Esophagus mucosa (tissue), 1 donor: ENCODE results near the gene MYO18B. TPM values are rescaled to one million over a fixed set of nuclear protein-coding genes. Genes with fewer than 3 reads are reported as not detected.

Experiments
- ATAC-seq: fragments of 200-7000 bp; cut with Tn5 transposase; one replicate; pipeline ENCODE4 v1.9.1; 2020
- total RNA-seq: library from RNA; stranded (reverse); gene quantifications from one replicate; pipeline ENCODE4 v1.2.4, GENCODE V29; 2023
- donor health status: DM: yes; HTN: yes; CAD: no.

MYO18B gene
- total RNA-seq, 1 donor from 2014 or later = 0.16 TPM

DNA sequence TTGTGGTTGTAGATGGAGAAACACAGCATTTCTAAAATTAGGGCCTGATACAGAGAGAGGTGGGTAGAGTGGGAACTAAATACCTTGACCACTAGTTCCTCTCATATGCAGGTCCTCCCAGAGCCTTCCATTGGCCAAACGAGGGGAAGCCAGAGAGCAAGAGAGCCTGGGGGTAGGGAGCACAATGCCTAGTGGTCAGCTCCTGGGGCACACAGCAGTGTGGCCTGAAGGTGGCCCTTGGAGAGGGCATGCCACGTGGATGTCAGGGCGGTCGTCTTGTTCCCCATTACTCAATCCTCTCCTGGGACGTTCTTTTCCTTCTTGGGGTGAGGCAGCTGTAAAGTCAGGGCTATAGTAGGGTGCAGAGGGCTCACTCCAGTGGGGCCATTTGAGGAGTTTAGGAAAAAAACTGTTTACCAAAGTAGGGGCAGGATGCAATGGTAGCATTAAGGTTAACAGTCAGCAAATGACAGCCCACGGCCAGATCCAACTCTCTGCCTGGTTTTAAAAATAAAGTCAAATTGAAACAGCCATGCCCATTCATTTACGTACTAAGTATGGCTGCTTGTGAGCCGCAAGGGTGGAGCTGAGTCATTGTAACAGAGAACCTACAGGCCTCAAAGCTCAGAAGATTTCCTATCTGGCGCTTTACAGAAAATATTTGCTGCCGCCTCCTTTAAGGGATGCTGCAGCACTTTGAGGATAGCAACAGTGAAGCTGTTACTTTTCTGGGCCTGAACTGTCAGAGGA, 7.6 kb downstream of the MYO18B start:
- no peak for ATAC-seq

DNA sequence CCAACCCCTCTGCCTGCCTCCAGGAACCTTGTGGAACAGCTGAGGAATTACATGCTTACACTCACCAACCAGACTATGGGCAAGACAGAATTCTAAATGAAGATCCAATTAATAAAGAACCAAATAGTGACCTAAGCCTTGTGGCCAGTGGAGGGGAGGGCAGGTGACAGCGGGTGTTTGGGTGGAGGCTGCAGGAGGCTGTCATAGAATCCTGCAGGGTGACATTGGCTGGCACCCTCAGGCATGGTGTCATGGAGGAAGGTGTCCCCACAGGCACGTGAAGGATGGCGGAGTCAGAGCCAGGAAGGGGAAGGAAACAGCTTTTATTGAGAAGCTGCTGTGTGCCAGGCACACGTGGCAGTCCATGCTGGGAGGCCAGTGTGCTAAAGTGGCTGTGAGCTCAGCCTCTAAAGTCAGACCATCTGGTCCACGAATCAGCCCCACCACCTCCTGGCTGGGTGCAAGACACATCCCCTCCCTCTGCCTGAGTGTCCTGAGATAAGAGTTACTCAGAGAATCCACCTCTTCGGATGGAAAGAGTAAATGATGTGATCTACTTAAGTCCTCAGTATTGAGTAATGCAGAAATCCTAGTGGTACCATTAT, 8.7 kb downstream of the MYO18B start:
- no peak for ATAC-seq

DNA sequence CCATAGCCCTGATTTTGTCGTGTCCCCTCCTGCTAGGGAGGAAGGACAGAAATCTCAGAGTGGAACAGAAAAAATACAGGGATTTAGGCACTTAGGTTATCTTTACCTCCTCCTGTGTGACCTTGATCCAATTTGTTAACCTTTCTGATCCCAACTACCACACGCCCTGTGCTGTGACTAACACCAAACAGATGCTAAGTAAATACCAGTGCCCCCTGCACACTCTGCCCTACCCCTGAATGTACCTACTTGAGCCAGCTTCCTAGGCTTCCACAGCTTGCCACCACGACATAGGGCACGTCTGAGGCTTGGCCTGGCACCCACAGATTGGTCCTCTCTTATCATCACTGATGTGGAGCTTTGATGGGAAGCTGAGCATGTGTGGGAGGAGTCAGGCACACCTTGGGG, 9.2 kb downstream of the MYO18B start:
- ATAC-seq = no peak

DNA sequence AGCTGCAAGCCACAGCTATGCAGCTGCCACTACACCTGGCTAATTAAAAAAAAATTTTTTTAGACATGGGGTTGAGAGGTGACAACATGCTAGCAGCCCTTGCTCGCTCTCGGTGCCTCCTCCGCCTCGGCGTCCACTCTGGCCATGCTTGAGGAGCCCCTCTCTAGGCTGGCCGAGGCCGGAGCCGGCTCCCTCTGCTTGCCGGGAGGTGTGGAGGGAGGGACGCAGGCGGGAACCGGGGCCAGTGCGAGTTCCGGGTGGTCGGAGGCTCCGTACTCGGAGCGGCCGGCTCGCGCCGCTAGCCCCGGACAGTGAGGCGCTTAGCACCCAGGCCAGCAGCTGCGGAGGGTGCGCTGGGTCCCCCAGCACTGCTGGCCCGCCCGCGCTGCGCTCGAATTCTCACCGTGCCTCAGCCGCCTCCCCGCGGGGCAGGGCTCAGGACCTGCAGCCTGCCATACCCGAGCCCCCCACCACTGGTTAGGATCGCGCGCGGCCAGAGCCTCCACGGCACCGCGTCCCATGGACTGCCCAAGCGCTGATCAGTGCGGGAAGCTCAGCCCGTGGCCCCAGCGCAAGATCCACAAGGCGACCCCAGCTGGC, 10.7 kb downstream of the MYO18B start:
- ATAC-seq = no peak

DNA sequence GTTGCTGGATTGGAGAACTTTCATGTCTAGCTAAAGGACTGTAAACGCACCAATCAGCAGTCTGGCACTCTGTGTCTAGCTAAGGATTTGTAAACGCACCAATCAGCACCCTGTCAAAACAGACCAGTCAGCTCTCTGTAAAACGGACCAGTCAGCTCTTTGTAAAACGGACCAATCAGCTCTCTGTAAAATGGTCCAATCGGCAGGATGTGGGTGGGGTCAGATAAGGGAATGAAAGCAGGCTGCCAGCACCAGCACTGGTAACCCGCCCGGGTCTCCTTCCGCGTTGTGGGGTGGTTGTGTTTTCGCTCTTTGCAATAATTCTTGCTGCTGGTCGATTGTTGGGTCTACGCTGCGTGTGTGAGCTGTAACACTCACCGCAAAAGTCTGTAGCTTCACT, 11.3 kb downstream of the MYO18B start:
- no peak for ATAC-seq

DNA sequence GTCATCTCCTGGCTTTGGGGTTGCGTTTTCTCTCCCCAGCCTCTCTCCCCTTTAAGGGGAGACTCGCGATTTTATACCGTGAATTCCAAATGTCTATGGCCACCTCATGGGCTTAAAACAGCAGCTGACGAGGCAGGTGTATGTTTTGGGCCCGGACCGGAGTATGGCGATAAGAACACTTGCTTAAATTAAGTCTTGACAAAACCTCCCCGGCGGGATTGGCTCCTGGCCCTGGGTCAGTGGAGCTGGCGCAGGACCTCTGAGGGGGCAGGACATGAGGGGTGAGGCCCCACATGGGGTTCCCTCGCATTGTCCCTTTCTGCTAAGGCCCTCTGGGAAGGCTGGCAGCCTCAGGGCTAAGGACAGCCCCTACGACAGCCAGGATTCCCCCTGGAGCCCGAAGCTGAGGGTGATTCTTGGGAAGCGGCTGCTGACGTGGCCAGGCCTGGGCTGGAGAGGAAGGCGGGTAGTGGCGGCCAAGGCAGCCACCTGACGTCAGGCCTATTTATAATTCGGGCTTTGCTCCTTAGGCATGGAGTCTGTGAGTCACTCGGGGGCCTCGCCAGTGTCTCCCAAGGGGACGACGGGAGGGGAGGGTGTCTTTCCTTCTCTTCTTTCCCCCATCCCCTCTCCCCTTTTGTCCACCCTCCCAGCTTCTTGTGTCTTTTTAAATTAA, 12.7 kb downstream of the MYO18B start:
- ATAC-seq = peak; percentile 46

DNA sequence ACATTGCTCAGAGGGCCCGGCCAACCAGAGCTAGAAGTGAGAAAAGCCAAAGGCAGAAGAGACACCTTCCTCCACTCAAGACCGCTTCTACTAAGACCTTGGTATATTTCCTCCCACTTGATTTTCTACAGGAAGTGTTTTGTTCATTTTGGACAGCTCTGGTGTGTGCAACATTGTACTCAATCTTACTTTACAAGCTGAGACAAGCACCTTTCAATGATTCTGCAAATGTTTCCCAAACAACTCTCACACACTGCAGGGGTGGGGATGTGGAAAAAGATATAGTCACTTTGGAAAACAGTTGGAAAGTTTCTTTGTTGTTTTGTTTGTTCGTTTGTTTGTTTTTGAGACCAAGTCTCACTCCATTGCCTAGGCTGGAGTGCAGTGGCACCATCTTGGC, 15.7 kb downstream of the MYO18B start:
- peak; percentile 36 for ATAC-seq

DNA sequence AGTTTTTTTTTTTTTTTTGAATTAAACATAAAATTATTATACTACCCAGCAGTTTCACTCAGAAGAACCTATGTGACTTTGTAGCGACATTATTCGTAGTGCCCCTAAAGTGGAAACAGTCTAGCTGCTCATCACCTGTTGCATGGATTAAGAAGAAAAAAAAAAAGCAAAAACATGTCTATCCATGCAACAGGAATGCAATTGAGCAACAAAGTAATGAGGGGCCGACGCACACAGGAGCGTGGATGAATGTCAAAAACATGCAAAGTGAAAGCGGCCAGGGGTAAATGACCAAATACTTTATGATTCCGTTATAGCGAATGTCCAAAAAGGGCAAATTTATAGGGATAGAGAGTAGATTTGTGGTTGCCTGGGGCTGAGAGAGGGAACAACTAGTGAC, 16.3 kb downstream of the MYO18B start:
- ATAC-seq = no peak

DNA sequence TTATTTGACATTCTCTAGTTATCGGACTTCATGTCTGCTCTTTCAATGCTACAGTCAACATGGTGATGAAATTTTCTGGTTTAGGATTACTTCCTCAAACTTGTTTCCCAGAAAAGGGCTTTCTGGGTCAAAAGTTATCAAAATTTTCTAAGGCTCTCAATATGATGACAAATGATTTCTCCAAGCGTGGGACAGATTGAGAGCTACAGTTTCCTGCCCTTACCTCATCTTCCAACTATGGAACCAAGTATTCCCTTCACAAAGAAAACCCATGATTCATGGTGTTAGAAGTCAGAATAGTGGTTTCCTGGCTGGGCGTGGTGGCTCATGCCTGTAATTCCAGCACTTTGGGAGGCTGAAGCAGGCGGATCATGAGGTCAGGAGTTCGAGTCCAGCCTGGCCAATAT, 17.8 kb downstream of the MYO18B start:
- ATAC-seq = peak; percentile 46

DNA sequence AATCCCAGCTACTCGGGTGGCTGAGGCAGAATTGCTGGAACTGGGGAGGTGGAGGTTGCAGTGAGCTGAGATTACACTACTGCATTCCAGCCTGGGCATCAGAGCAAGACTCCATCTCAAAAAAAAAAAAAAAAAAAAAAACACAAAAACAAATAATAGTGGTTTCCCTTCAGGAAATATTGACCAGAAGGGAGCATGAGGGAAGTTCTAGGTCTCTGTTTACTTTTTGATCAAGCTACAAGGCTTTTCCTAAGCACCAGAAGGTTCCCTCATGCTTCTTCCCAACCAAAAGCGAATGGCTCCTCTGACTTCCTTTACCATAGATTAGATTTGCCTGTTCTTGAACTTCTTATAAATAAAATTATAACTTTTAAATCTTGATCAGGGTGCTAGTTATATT, 18.3 kb downstream of the MYO18B start:
- no peak for ATAC-seq

DNA sequence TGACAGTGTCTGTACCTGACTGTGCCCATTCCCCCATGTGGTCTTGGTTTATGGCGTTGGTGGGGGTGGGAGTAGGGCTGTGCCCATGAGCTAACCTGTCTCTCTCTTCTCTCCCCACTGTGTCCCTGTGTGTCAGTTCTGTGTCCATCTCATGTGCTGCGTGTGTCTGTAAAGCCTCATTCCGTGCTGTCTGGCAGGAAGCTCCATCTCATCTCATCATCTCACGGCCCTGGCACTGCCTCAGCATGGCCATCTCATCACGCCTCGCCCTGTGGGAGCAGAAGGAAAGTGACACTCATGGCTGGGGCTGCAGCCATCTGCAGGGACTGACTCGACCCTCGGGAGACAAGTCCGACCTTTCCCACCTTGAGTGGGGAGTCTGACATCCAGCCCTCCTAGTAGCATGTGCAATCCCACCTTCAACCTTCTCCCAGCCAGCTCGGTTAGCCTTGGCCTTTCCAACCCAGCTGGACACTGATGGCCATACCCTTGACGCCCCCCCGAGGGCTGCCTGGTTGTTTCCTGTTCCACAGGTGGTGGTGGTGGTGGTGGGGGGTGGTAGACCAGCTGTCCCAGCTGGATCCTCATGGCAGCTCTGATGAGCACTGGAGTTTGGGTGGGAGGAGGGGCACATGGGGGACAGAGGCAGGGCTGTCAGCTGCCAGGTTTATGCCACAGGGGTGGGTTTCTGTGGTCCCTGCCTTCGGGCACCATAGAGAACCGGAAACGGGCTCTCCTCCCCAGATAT, 19.0 kb downstream of the MYO18B start:
- no peak for ATAC-seq

DNA sequence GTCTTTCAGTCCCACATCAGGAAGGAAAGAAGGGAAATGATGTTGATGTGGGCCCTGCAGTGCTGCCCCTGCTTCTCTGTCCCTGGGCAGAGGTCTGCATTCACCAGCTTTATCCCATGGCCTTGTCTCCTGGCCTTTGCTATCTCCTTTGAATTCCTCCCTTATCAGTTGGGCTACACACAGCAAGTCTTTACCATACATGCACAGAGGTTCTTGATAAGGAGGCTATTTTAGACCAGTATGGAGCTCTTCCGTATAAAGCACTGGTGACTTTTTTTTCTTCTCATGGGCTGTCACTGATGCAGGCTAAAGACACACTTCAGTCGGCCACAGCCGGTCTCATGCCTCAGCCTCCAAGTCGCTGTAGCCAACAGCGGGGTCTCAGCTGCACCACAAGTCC, 20.2 kb downstream of the MYO18B start:
- ATAC-seq = no peak

DNA sequence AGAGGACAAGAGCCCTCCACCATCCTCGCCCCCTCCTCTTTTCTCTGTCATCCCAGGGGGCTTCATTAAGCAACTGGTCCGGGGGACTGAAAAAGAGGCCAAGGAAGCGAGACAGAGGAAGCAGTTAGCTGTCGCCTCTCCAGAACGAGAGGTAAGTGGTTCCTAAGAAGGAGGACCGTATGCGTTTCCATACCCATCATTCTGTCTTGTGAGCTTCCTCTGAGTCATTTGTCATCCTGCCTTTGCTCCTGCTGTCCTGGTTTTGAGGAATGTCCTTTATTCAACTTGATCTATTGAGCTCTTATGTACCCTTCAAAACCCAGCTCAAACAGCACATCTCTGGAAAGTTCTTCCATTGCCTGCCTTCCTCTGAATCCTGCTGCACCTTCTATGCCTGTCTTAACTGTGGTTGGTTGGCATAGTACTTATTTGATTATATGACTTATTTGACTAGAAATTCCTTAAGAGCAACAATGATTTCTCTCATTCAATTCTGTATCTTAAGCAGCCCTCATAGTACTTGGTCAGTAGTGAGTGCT, 21.3 kb downstream of the MYO18B start:
- ATAC-seq = no peak

DNA sequence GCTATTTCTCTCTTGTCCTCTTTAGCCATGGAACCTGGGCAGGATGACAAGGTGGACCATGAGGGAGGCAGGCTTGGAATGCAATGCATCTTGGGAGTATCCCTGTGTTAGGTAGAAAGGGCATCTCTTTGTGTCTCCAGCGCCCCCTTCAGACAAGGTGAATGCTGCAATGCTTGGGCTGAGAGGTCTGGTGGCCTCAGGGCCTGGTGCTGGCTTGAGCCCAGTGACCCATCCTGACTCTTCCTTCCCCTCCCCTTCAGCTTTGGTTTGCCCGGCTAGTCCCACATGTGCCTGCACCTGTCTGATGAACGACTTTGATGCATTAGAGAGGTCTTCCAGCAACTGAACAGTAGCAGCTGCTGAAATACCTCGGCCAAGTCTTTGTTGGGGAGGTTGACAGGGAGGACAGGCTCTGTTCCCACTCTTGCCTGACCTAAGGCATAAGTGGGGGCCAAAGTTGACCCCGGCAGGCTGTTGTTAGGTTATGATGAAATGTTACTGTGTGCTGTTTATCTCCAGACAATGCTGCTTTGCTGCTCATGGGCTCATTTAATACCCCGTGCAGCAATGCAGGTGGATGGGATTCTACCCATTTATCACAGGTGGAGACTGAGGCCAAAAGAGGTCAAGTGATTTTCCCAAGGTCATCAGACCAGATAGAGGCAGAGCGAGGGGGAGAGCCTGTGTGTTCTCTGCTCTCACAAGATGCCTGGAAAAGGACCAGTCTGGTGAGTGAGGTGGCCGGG, 22.5 kb downstream of the MYO18B start:
- no peak for ATAC-seq

DNA sequence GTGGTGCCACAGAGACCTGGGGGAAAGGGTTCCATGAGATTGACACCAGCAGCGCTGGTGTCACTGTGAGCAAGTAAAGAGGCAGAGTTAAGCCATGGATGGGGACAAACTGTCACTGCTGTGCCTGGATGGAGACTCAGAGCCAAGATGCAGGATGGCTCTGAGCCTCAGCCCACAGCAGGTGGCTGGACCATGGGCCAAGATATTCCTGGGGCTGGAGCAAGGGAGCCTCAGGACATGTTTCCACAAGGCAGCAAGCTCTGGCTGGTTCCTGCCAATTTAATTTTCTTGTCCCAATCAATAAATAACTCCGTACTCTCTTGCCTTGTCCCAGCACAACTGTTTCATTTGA, 23.0 kb downstream of the MYO18B start:
- no peak for ATAC-seq

DNA sequence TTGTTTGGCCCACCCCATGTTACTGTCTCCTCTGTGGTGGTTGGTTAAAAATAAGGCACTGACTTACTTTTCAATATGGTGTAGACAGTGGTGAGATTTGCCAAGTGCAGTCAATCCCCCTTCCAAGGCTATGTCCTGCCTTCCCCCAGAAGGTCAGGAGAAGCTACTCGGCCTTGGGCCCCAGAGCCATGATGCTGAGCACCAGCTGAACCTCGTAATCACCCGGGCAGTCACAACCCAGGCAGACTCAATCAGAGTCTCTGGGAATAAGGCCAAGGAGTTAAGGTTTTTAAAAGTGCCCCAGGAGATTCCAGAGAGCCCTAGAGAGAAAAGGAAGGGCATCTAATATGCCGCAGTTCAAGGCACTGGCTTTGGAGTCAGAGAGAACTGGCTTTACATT, 23.8 kb downstream of the MYO18B start:
- ATAC-seq = no peak

DNA sequence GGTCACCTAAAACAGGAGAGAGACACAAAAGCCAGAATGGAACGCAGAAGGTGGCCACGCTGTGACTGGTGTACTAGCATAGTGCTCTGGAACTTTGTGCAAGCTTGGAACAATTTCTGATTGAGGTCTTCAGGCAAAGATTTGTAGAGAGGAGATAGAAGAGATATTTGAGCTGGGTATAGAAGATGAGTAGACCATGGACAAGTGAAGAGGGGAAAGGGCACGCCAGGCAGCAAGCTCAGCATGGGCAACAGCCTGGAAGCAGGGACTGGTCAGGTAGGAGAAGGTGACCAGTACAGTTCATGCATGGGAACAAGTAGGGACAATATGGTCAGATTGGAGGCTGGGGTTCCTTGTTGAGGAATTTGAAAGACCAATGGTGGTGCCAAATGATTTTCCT, 24.4 kb downstream of the MYO18B start:
- ATAC-seq = no peak

DNA sequence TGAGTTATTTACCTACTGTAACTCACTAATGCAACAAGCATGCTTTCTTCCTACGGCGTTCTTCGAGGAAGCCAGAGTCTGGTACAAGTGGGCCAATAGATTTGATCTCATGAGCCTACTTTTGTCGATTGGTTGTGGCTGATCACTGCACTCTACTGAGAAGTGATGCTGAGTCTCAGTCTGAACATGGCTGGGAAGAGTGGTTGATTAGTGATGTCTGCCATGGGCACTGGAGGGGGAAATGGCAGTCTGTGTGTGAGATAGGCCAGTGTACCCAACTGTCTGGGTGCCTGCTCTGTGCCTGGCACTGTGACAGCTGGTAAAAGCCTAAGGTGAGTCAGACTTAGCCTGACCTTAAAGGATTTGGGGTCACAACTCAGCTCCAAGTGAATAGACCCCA, 28.3 kb downstream of the MYO18B start:
- no peak for ATAC-seq

DNA sequence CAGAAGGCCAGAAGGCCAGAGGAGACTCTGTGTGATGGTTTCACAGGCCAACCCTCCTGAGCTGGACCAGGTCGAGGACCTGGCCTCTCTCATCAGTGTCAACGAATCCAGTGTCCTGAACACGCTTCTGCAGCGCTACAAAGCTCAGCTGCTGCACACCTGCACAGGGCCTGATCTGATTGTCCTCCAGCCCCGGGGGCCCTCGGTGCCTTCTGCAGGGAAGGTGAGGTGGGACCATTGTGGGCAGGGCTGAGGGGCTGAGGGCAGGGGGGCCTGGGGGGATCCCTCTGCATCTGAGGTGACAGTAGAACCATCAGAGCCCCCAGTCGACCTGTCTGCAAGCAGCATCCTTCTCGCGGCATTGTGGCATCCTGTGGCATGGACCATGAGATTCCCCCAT, 30.3 kb downstream of the MYO18B start:
- no peak for ATAC-seq

DNA sequence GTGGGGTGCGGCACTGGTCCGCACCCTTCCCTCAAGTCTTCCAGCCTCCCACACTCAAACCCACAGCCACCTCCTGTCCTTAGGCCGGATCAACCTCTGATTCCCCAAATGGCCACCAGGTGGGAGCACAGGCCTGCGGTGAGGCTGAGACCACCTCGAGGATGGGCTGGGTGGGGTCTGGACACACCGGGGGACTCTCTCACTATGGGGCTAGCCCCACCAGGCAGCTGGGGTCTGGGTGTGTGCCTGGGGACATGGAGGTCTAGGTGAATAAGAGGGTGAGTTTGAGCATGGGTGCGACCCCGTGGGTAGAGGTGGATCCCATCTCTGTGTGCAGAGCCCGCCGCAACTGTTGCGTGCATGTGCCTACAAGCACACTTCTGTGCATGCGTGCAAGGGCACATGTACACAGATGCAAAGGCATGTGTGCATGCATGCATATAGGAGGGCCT, 32.6 kb downstream of the MYO18B start:
- peak; percentile 21 for ATAC-seq

DNA sequence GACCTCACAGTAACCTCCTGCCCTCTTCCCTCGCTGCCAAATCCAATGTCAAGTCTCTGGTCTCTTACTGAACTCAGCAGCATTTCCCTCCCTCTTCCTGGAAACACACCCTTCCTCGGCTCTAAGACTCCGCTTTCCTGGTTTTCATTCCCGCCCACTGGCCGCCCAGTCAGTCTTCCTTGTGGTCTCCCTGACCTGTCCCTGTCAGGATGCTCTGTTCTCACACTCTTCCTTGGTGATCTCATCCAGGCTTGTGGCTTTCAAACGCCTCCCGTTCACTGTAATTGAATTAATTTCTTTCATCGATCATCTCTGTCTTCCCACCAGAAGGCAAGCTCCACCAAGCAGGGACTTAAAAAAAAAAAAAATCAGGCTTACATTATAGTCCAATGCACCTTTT, 33.5 kb downstream of the MYO18B start:
- ATAC-seq = no peak

DNA sequence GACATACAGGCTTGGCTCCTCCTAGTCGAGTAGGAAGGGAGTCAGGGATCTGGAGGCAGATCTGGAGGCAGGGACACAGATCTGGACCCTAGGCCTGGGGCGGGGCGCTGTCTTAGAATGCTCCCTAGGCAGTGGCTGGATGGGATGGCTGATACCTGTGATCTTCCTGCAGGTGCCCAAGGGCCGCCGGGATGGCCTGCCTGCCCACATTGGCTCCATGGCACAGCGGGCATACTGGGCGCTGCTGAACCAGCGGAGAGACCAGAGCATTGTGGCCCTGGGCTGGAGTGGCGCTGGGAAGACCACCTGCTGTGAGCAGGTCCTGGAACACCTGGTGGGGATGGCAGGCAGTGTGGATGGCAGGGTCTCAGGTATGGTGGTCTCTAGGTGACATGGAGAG, 35.4 kb downstream of the MYO18B start:
- no peak for ATAC-seq
